GM19099 (cell line): ENCODE data around the gene TMEM59L.

Source experiments
- POLR2A ChIP-seq: IDR thresholded peaks from 3 replicates; pipeline ENCODE4 v1.6.1; 2011; ENCODE audit warnings: low read depth; ENCODE audit not compliant: insufficient read length; ENCODE audit errors: extremely low read depth

Gene TMEM59L

DNA sequence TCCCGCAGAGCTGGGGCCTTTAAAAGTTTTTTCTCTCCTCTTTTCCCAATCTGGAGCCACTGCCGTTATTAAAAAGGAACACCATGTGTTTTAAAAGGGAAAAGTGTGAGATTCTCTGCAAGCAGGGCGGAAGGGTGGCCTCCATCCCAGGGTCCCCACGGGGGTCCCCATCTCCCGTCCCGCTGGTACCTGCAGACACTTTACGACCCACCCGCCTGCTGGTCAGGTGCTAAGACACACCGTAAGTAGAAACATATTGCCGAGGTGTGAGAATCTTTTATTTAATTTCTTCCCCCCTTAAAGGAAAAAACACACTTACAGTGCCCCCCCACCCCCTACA is 7.9 kb upstream of the TMEM59L start:
- TF ChIP-seq POLR2A = no peak

DNA sequence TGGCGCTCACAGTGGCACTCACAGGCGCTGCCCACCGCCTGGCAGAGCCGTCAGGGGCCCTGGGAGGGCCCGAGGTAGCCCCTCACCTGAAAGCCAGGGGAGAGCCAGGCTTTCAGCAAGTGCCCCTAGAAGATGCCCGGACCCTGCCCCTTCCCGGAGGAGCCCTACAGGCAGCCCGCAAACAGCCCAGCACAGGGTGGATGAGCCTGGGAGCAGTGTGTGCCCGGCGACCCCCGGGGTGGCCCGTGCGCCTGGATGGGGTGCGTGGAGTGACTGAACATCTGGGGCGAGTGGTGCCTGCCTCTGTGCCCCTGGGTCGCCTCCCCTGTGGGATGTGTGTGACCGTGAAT is 7.5 kb upstream of the TMEM59L start:
- no peak for TF ChIP-seq POLR2A

DNA sequence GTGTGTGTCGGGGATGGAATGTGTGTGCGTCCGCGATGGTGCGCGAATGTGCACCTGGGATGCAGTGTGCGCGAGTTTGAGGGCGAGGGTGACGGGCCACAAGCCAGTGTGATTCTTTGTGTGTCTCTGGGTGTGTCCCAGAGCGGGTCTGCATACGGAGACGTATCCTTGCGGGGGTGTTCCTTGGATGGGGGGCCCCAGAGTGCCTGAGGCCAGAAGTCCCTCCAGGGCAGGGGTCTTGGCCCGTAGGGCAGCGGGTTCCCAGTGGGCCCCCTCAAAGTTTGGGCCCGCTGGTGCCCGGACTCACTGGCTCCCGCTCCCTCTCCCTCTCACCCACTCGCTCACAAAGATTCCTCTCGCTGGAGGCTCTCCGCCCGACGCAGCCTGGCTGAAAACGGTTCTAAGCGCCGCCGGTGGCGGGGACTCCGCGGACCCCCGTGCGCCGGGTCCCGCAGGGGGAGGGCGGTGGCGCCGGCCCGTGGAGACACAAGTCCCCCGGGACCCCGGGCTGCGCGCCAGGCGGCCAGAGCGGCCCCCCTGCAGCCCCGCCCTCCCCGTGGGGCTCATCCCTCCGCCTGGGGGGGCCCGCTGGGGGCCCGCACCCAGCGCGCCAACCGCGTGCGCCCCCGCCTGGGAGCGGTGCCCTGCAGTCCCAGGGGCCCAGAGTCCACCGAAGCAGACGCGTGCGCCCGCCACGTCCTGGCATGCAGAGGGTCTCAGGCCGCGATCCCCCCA is 7.0 kb upstream of the TMEM59L start:
- TF ChIP-seq POLR2A = no peak

DNA sequence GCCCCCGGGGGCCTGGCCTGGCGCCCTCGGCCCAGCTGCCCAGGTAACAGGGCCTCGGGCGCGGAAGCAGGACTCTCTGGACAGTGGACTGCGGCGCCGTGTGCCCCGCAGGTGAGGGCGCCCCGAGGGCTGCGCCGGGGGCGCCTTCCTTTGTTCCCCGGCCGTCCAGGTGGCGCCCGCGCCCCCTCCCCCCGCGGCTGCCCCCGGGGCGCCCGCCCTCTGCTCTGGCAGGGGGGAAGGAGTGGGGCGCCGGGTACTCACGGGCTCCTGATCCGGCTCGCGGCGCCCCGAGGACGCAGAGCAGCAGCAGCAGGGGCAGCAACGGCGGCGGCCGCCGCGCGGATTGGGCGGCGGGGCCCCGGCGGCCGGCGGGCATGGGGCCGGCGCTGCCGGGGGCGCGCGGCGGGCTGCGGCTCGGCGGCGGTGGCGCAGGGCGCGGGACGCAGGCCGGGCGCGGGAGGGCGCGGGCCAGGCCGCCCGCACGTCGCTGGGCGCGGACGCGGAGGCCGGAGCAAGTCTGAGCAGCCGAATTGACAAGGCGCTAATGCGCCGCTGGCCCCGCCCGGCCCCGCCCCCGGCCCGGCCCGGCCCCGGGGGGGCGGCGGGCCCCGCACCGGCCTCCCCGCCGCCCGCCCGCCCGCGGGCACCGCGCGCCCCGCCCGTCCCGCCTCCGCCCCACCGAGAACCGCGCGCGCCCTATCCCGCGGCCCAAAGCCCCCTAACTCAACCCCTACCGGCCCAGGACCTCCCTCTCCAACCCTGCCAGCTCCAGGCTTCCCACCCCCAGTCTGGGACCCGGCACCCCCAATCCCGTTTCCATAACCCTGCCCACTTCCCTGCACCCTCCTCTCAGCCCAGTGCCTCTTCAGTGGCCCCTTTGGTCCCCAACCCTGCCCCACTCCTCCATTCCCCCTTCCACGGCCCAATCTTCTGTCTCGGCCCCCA is 6.1 kb upstream of the TMEM59L start, which contains the start of gene CRLF1:
CRLF1 (minus strand) TSS at position 519 of the 945 bp plus-strand sequence; CDS start at position 376, 143 bp downstream.
- no peak for TF ChIP-seq POLR2A

GRCh38 chr19:18607226-18608101 is 5.2 kb upstream of the TMEM59L start:
- no peak for TF ChIP-seq POLR2A

DNA sequence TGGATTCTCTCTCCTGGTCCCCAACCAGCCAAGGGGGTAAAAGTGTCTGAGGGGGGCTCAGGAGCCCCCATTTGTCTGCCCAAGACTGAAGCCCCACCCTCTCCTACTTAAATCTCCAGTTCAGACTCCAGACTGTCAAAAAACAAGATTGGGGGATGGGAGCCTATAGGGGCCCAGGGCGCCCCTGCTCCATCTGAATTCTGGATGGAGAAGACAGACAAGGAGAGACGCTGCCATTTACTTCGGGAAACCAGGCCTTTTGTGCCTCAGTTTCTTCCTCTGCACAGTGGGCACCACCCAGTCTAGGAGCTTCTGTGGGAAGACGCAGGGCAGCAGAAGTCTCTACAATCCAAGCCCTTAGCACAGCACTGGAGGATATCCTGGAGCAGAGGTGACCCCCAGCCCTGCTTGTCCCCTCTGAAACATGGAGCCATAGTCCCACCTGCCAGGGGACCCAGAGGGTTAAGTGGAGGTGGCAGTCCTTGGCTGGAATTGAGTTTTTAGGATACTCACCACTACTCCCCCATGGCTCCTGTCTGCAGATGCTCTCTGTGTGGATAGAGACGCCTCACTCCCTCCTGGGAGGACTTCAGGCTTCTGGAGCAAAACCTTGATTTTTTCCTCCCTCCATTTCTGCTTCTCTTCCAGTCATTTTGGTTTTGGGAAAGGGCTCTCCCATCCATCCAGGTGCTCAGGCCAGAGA is 4.4 kb upstream of the TMEM59L start:
- no peak for TF ChIP-seq POLR2A

GRCh38 chr19:18608805-18609716 is 3.6 kb upstream of the TMEM59L start:
- no peak for TF ChIP-seq POLR2A

DNA sequence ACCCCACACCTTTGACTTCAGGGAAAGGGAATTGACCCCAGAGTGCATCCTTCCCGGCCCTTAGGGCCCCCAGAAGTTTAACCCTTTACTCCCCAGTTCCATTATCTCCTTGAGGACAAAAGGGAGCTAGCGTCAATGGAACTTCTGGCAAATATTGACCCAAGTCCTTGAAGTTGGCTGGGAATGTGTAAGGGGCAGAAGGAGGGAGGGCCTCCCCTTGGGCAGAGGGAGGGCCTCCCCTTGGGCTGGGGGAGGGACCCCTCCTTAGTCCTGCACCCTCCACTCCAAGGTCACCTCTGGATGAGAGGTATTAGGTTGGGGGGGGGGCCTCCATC is 3.0 kb upstream of the TMEM59L start:
- TF ChIP-seq POLR2A = no peak

DNA sequence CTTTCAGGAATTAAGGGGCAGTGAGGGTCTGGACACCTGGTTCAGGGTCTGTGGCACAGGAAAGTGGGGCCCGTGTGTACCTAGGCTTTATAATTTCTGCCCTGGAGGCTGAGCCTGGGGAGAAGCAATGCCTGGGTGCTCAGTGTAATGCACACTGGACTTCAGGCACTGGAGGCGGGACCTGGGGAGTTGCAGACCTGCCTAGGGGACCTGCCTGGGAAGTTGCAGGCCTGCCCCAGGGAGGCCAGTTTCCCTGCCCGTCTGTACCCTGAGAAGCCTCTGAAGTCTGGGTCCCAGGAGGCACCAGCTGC is 2.5 kb upstream of the TMEM59L start:
- no peak for TF ChIP-seq POLR2A

- no peak for TF ChIP-seq POLR2A
Measured at GRCh38 chr19:18610556-18611326, 1.9 kb upstream of the TMEM59L start.

DNA sequence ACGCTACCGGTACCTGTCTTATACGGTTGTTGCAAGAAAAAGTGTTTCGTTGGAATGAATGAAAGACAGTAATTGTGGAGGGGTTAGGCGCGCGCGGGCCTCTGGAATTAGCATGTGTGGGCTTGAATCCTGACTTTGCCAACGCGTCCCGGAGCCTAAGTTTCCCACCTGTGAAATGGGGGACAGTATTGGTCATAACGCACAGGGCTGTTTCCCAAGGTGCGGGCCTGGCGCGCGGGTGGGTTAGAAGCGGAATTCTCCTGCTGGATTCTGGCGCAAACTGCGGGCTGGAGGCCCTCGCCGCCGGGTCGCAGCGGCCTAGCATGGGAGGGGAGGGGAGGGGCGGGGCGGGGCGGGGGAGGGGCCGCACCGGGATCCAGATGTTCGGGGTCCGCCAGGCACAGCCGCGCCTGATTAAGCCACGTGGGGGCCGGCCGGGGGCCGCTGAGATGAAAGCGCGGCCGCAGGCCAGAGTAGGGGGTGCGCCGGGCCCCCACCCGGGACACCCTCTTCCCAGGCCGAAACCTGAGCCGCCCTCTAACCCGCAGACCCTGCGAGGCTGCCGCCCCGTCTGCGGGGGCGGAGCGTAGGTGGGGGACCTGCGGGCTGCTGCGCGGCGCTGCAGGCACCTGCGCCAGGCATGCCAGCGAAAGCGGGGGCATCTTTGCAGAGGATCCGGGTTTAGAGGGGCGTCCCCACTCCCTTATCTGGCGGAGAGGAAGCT is 1.2 kb upstream of the TMEM59L start:
- TF ChIP-seq POLR2A = no peak

DNA sequence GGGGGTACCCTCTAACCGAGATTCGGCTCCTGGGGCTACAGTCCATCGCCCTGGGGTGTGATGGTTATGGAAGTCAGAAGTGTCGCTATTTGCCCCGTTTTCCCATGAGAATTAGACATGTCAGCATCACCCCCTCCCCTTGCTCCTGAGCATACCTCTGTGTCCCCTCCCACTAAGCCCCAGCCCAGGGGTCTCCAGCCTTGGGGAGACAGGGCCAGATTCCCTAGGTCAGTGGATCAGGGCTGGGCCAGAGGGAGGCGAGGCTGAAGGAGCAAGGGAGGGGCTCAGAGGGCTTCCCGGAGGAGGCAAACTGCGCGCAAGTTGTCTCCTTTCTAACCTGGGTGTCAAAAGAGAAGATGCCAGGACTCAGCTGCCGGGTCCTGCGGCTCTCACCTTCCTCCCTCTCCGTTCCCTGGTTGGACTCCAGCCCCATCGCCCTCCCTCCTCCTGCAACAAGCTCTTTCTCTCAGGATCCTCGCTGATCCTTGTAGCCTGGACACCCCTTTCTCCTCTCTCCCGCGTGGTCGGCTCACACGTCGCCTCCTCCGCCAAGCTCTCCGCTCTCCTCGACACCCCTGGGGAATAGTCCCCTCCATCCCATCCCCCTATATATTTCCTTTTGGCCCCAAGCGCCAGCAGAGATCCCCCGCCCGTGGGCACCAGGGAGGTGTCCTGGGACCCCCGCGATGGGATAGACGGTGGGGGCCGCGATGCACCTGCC is 459 bp upstream of the TMEM59L start:
- no peak for TF ChIP-seq POLR2A
